ENCODE measurements around the gene STK38. TPM values are rescaled to one million over a fixed set of nuclear protein-coding genes. Genes with fewer than 3 reads are reported as not detected.

The STK38 gene
- total and polyA plus RNA-seq, 2 of the 13 experiments (the other 11 are each of a cell fraction or from before 2014, with no cell fraction given): 10.3 to 20.7 TPM

DNA sequence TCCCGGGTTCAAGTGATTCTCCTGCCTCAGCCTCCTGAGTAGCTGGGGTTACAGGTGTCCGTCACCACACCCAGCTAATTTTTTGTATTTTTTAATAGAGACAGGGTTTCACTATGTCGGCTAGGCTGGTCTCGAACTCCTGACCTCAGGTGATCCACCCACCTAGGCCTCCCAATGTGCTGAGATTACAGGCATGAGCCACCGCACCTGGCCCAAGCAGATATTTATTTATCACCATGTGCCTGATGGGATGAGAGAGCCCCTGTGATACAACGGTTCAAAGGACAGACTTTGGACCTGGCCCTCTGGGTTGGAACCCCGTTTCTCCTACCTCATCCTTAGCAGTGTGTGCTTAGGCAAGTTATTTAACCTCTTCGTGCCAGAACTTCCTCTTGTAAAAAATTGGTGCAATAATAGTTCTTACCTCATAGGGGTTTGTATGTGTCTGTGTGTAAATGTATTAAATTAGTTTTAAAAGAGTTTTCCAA, 19.2 kb upstream of the STK38 start (continued):
- TF ChIP-seq ZHX2 (IDR thresholded peaks at IDR 0.05; ENCODE audit: low read depth): 0 out of 2 replicates have a peak, but pooled peaks have one; percentile 33
- TF ChIP-seq ZHX2 (CRISPR knock-in tag; IDR thresholded peaks at IDR 0.05; ENCODE audit: borderline replicate concordance): no peak
- TF ChIP-seq ZNF143 (CRISPR knock-in tag; IDR thresholded peaks at IDR 0.05): peak; percentile 67
- TF ChIP-seq MAFG (CRISPR knock-in tag; IDR thresholded peaks at IDR 0.05): no peak
- TF ChIP-seq HDAC1 (CRISPR knock-in tag; IDR thresholded peaks at IDR 0.05): peak; percentile 81
- TF ChIP-seq ZNF484 (CRISPR knock-in tag; IDR thresholded peaks at IDR 0.05; ENCODE audit: borderline replicate concordance, low read depth): no peak
- peak; percentile 56; the same call in 1 of the 2 replicates for TF ChIP-seq THRA (CRISPR knock-in tag; IDR thresholded peaks at IDR 0.05; ENCODE audit: borderline replicate concordance)
- TF ChIP-seq, protein P1, sequence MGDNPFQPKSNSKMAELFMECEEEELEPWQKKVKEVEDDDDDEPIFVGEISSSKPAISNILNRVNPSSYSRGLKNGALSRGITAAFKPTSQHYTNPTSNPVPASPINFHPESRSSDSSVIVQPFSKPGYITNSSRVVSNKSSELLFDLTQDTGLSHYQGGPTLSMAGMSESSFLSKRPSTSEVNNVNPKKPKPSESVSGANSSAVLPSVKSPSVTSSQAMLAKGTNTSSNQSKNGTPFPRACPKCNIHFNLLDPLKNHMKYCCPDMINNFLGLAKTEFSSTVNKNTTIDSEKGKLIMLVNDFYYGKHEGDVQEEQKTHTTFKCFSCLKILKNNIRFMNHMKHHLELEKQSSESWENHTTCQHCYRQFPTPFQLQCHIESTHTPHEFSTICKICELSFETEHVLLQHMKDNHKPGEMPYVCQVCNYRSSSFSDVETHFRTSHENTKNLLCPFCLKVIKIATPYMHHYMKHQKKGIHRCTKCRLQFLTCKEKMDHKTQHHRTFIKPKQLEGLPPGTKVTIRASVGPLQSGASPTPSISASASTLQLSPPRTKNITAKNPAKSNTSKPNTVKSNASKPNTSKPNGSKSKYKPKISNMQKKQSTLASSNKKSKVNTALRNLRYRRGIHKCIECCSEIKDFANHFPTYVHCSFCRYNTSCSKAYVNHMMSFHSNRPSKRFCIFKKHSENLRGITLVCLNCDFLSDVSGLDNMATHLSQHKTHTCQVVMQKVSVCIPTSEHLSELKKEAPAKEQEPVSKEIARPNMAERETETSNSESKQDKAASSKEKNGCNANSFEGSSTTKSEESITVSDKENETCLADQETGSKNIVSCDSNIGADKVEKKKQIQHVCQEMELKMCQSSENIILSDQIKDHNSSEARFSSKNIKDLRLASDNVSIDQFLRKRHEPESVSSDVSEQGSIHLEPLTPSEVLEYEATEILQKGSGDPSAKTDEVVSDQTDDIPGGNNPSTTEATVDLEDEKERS (CRISPR knock-in tag; IDR thresholded peaks at IDR 0.05): no peak
- no peak for TF ChIP-seq E2F5 (CRISPR knock-in tag; conservative IDR thresholded peaks at IDR 0.05)
- TF ChIP-seq NPAS2 (CRISPR knock-in tag; IDR thresholded peaks at IDR 0.05; ENCODE audit: borderline replicate concordance): no peak
- peak; percentile 96 for TF ChIP-seq SALL1 (CRISPR knock-in tag; IDR thresholded peaks at IDR 0.05)
- no peak for TF ChIP-seq ZNF549 (CRISPR knock-in tag; IDR thresholded peaks at IDR 0.05)
- TF ChIP-seq, protein P2, sequence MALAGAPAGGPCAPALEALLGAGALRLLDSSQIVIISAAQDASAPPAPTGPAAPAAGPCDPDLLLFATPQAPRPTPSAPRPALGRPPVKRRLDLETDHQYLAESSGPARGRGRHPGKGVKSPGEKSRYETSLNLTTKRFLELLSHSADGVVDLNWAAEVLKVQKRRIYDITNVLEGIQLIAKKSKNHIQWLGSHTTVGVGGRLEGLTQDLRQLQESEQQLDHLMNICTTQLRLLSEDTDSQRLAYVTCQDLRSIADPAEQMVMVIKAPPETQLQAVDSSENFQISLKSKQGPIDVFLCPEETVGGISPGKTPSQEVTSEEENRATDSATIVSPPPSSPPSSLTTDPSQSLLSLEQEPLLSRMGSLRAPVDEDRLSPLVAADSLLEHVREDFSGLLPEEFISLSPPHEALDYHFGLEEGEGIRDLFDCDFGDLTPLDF (CRISPR knock-in tag; IDR thresholded peaks at IDR 0.05): no peak
- TF ChIP-seq KLF12 (CRISPR knock-in tag; IDR thresholded peaks at IDR 0.05; ENCODE audit: borderline replicate concordance): 0 out of 2 replicates have a peak, but pooled peaks have one; percentile 54
- 0 out of 2 replicates have a peak, but pooled peaks have one; percentile 15 for TF ChIP-seq FOXA1 (IDR thresholded peaks at IDR 0.05)
- TF ChIP-seq FOXA1 (CRISPR knock-in tag; IDR thresholded peaks at IDR 0.05): peak; percentile 77
- peak; percentile 97 for TF ChIP-seq ADNP (CRISPR knock-in tag; IDR thresholded peaks at IDR 0.05)
